ENCODE measurements around the gene SAMD7. TPM values are rescaled to one million over a fixed set of nuclear protein-coding genes. Genes with fewer than 3 reads are reported as not detected.

SAMD7 gene
- total and polyA plus RNA-seq, 2 of the 13 experiments (the other 11 are each of a cell fraction or from before 2014, with no cell fraction given), result not detected

- TF ChIP-seq ZBTB2 (CRISPR knock-in tag; IDR thresholded peaks at IDR 0.05; ENCODE audit: low read depth) (peak; percentile 74), BRD4 (CRISPR knock-in tag; IDR thresholded peaks at IDR 0.05) (peak; percentile 42; the same call in 1 of the 2 replicates), NKX3-1 (CRISPR knock-in tag; IDR thresholded peaks at IDR 0.05) (no peak), ZFP90 (CRISPR knock-in tag; IDR thresholded peaks at IDR 0.05; ENCODE audit: borderline replicate concordance) (0 out of 2 replicates have a peak, but pooled peaks have one; percentile 90), ZNF549 (CRISPR knock-in tag; IDR thresholded peaks at IDR 0.05) (no peak), ZNF740 (CRISPR knock-in tag; IDR thresholded peaks at IDR 0.05) (no peak), YEATS4 (CRISPR knock-in tag; IDR thresholded peaks at IDR 0.05; ENCODE audit: borderline replicate concordance) (peak; percentile 85), ZNF17 (CRISPR knock-in tag; IDR thresholded peaks at IDR 0.05) (no peak), ZNF772 (CRISPR knock-in tag; IDR thresholded peaks at IDR 0.05) (peak; percentile 87; the same call in 1 of the 2 replicates), KAT8 (CRISPR knock-in tag; IDR thresholded peaks at IDR 0.05) (peak; percentile 89), ATF6 (CRISPR knock-in tag; conservative IDR thresholded peaks at IDR 0.05) (no peak), ZSCAN25 (CRISPR knock-in tag; IDR thresholded peaks at IDR 0.05) (no peak; the same call in 1 of the 2 replicates), ATF1 (CRISPR knock-in tag; IDR thresholded peaks at IDR 0.05) (peak; percentile 88), IRF2 (CRISPR knock-in tag; IDR thresholded peaks at IDR 0.05) (peak; percentile 89; the same call in 1 of the 2 replicates), ZNF276 (CRISPR knock-in tag; IDR thresholded peaks at IDR 0.05; ENCODE audit: low read depth) (no peak), KDM5B (CRISPR knock-in tag; IDR thresholded peaks at IDR 0.05; ENCODE audit: borderline replicate concordance) (peak; percentile 45; the same call in 1 of the 2 replicates), ZNF713 (CRISPR knock-in tag; IDR thresholded peaks at IDR 0.05) (no peak), ZNF225 (CRISPR knock-in tag; IDR thresholded peaks at IDR 0.05) (peak; percentile 76), BRCA1 (CRISPR knock-in tag; IDR thresholded peaks at IDR 0.05) (peak; percentile 66; the same call in 1 of the 2 replicates), CHD2 (IDR thresholded peaks at IDR 0.05; ENCODE audit: low read depth, low read length) (peak; percentile 98), AKNA (CRISPR knock-in tag; IDR thresholded peaks at IDR 0.05; ENCODE audit: borderline replicate concordance) (no peak)
Measured at GRCh38 chr3:169966428-169966950, 55.1 kb downstream of the SAMD7 start, which contains the start of gene SEC62 (continued).
